Endothelial cell of umbilical vein (primary cell): ENCODE results near the gene SEMA3G. TPM values are rescaled to one million over a fixed set of nuclear protein-coding genes. Genes with fewer than 3 reads are reported as not detected.

Experiments used
- BruUV-seq: library from RNA; stranded (reverse); fragments of 400-500 nt; replicated peaks from 2 replicates; lab custom pipeline; 2021; lab: Mats Ljungman, UMichigan
- CTCF ChIA-PET: fragments of 300-600, 350-600 bp; sonication (Branson Sonifier 250); formaldehyde crosslinking; loops from one replicate; lab custom pipeline; 2021; ENCODE audit warnings: antibody characterized with exemption, inconsistent platforms; lab: Charles Lee
- POLR2A ChIA-PET: fragments of 300-600, 350-600 bp; sonication (Branson Sonifier 250); formaldehyde crosslinking; loops from one replicate; lab custom pipeline; 2021; ENCODE audit warnings: antibody characterized with exemption, inconsistent platforms; lab: Charles Lee
- DNase-seq: peaks from one replicate; pipeline ENCODE4 v3.0.0-alpha.2; 2011; ENCODE audit warnings: low read depth, low spot score
- FAIRE-seq: peaks from 2 replicates; lab custom pipeline; 2011; peaks lifted over from hg19 to GRCh38; lab: Jason Lieb, UNC
- H2AFZ ChIP-seq: 2 replicates; pipeline ENCODE4 v1.6.0; 2012; ENCODE audit warnings: low read depth, low read length, control low read depth, inconsistent platforms
- H3K27ac ChIP-seq: 2 replicates; pipeline ENCODE4 v1.5.1; 2011; ENCODE audit warnings: low read depth, mild to moderate bottlenecking, control low read depth, low read length, moderate library complexity; ENCODE audit not compliant: insufficient read depth
- H3K27me3 ChIP-seq, 2 experiments: 2 replicates each; pipeline versions ENCODE4 v1.6.0 to v1.6.1; 2011; ENCODE audit warnings: low read length in 2 of 2, mixed read lengths in 1 of 2; ENCODE audit not compliant: control insufficient read depth in 2 of 2, insufficient read depth in 2 of 2
- H3K36me3 ChIP-seq, 2 experiments: 2 replicates in 1 of 2; 3 replicates in 1 of 2; pipeline ENCODE4 v1.5.1; 2011; ENCODE audit warnings: low read length in 2 of 2, mild to moderate bottlenecking in 1 of 2, moderate library complexity in 1 of 2; ENCODE audit not compliant: control insufficient read depth in 2 of 2, insufficient read depth in 2 of 2; ENCODE audit errors: extremely low read depth in 1 of 2
- H3K4me1 ChIP-seq: 3 replicates; pipeline ENCODE4 v1.5.1; 2011; ENCODE audit warnings: mild to moderate bottlenecking, low read length; ENCODE audit not compliant: control insufficient read depth, insufficient read depth; ENCODE audit errors: extremely low read depth
- H3K4me2 ChIP-seq: 2 replicates; pipeline ENCODE4 v1.6.1; 2011; ENCODE audit warnings: low read length, control low read depth, mixed read lengths; ENCODE audit not compliant: insufficient read depth
- H3K4me3 ChIP-seq, 3 experiments: fragments of 200-600 bp in 1 of 3; sonication (generic), shearing (Covaris generic) in 1 of 3; replicated peaks in 1 of 3; 2 replicates each; pipeline ENCODE4 v1.5.1; 2011 to 2016; ENCODE audit warnings: control low read depth in 3 of 3, low read length in 3 of 3, mild to moderate bottlenecking in 2 of 3, inconsistent platforms in 1 of 3, low read depth in 1 of 3, moderate library complexity in 1 of 3; ENCODE audit not compliant: insufficient read depth in 1 of 3
- H3K79me2 ChIP-seq: 2 replicates; pipeline ENCODE4 v1.6.0; 2012; ENCODE audit warnings: low read length, inconsistent platforms; ENCODE audit not compliant: control insufficient read depth, insufficient read depth
- H3K9ac ChIP-seq: replicated peaks from 2 replicates; pipeline ENCODE3; 2011; ENCODE audit warnings: low read length, control low read depth; ENCODE audit not compliant: insufficient read depth; ENCODE audit errors: extremely low read depth
- H3K9me1 ChIP-seq: replicated peaks from 3 replicates; pipeline ENCODE4 v1.6.0; 2011; ENCODE audit warnings: mild to moderate bottlenecking, low read length; ENCODE audit not compliant: control insufficient read depth, insufficient read depth; ENCODE audit errors: extremely low read depth
- H3K9me3 ChIP-seq: replicated peaks from 2 replicates; pipeline ENCODE4 v1.5.1; 2012; ENCODE audit warnings: low read length, inconsistent platforms; ENCODE audit not compliant: control insufficient read depth, insufficient read depth
- H4K20me1 ChIP-seq: replicated peaks from 2 replicates; pipeline ENCODE3; 2011; ENCODE audit warnings: mild to moderate bottlenecking, low read length; ENCODE audit not compliant: control insufficient read depth, insufficient read depth; ENCODE audit errors: extremely low read depth
- EZH2 ChIP-seq: IDR thresholded peaks from 2 replicates; pipeline ENCODE4 v1.6.1; 2012; ENCODE audit warnings: borderline replicate concordance, low read depth, mild to moderate bottlenecking, moderate library complexity, low read length, inconsistent platforms; ENCODE audit not compliant: severe bottlenecking
- FOS ChIP-seq: IDR thresholded peaks from 2 replicates; pipeline ENCODE4 v1.6.1; 2011; ENCODE audit warnings: mild to moderate bottlenecking, low read length, moderate library complexity, borderline replicate concordance; ENCODE audit not compliant: insufficient read depth
- GATA2 ChIP-seq: IDR thresholded peaks from 2 replicates; pipeline ENCODE4 v1.7.0; 2011; ENCODE audit warnings: low read depth, mild to moderate bottlenecking, moderate library complexity, mixed read lengths, low read length; ENCODE audit not compliant: insufficient read length, insufficient read depth
- JUN ChIP-seq: IDR thresholded peaks from 2 replicates; pipeline ENCODE4 v1.6.1; 2011; ENCODE audit warnings: borderline replicate concordance, low read depth; ENCODE audit not compliant: insufficient read length, insufficient read depth
- MYC ChIP-seq: IDR thresholded peaks from one replicate; pipeline ENCODE4 v1.6.1; 2011; ENCODE audit warnings: mild to moderate bottlenecking, low read depth, low read length
- POLR2A ChIP-seq: IDR thresholded peaks from 2 replicates; pipeline ENCODE4 v1.6.1; 2012; ENCODE audit warnings: low read depth, mild to moderate bottlenecking, control low read depth, low read length
- POLR2AphosphoS5 ChIP-seq: IDR thresholded peaks from 2 replicates; pipeline ENCODE4 v1.6.1; 2012; ENCODE audit warnings: low read depth, mild to moderate bottlenecking, control low read depth, low read length, moderate library complexity; ENCODE audit not compliant: insufficient read depth
- dilution Hi-C: fragments of 300-500 bp; cut with MboI; formaldehyde crosslinking; loops from one replicate; pipeline ENCODE4 v1.15.0; 2019; ENCODE audit warnings: low sequenced_read_pairs; ENCODE audit not compliant: extremely low pct_ligation_motif_present
- intact Hi-C: fragments of 100-400 bp; cut with micrococcal nuclease; formaldehyde crosslinking; loops from one replicate; pipeline ENCODE4 v1.10.0; 2022
- polyA plus RNA-seq, 4 experiments: library from polyadenylated mRNA; depleted of rRNA in 3 of 4; stranded (reverse) in 3 of 4; unstranded in 1 of 4; fragments of >200 nt; gene quantifications; 2 replicates each; pipeline versions ENCODE4 v1.2.1 to v1.2.3, GENCODE V29; 2011 to 2012; ENCODE audit warnings: missing spikeins in 1 of 4
- total RNA-seq: library from RNA; stranded (reverse); gene quantifications from 2 replicates; pipeline ENCODE4 v1.2.3, GENCODE V29; 2021
- TF ChIP-seq, protein P1 (sequence below), 2 donors: IDR thresholded peaks; 1 replicate in 1 of 2; 2 replicates in 1 of 2; pipeline ENCODE4 v1.5.1; 2011; ENCODE audit warnings: low read length in 2 of 2, mild to moderate bottlenecking in 2 of 2, moderate library complexity in 2 of 2, control low read depth in 1 of 2, inconsistent platforms in 1 of 2, low read depth in 1 of 2; ENCODE audit not compliant: insufficient read depth in 1 of 2; ENCODE audit errors: extremely low read depth in 1 of 2
- TF ChIP-seq, protein P2 (sequence below): IDR thresholded peaks from 2 replicates; pipeline ENCODE4 v1.6.1; 2011; ENCODE audit not compliant: insufficient read depth, insufficient read length

The SEMA3G gene
- total and polyA plus RNA-seq, 2 donors (not counting 3 experiments of a cell fraction or from before 2014, with no cell fraction given), result 22.6 to 27.9 TPM

DNA sequence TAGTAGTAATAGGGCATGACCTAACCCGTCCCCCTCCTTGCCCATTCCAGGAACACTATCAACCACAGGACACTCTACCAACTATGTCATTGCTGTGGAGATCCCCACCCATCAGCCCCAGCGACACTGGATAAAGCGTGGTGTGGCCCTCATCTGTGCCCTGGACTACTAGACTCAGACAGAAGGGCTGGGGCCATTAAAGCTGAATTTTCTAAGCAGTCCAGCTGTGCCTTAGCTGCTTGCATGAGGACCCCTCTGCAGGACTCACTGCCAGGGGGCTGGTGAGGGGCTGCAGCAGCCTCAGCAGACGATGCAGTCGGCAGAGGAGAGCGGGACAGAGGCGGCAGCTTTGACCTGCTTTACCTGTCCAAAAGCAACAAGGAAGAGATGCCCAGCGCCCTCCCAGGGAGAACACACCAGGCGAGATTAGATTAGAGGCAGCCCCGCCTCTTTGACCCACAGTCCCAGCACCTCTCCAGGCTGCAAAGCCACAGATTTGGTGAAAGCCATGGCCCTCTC, 44.6 kb downstream of the SEMA3G start:
- BruUV-seq, result no TSS peak
- CTCF ChIA-PET, result interaction anchor here (1.4 kb wide), 1 partner anchor 28 kb away, joined by 3 read pairs; no protein-coding TSS in a partner anchor
- Histone ChIP-seq H3K4me3 (no peak overlapping the region), H4K20me1 (no peaks in the 10 kb centered on the region), H3K4me1 (no peaks in the 10 kb centered on the region), H3K9me3 (no peaks in the 10 kb centered on the region), H2AFZ (no peak overlapping the region), H3K36me3 (peaks cover 0 to 43% of the 10 kb centered on the region in 2 experiments), H3K9ac (no peak overlapping the region), H3K4me2 (no peak overlapping the region), H3K27me3 (no peaks in the 10 kb centered on the region), H3K79me2 (no peaks in the 10 kb centered on the region), H3K27ac (no peak overlapping the region), H3K9me1 (no peaks in the 10 kb centered on the region)
- FAIRE-seq, result no peak
- TF ChIP-seq FOS (no peak), POLR2A (no peak), JUN (no peak), EZH2 (no peak), MYC (no peak), POLR2AphosphoS5 (no peak), GATA2 (no peak)
- TF ChIP-seq, protein P1, sequence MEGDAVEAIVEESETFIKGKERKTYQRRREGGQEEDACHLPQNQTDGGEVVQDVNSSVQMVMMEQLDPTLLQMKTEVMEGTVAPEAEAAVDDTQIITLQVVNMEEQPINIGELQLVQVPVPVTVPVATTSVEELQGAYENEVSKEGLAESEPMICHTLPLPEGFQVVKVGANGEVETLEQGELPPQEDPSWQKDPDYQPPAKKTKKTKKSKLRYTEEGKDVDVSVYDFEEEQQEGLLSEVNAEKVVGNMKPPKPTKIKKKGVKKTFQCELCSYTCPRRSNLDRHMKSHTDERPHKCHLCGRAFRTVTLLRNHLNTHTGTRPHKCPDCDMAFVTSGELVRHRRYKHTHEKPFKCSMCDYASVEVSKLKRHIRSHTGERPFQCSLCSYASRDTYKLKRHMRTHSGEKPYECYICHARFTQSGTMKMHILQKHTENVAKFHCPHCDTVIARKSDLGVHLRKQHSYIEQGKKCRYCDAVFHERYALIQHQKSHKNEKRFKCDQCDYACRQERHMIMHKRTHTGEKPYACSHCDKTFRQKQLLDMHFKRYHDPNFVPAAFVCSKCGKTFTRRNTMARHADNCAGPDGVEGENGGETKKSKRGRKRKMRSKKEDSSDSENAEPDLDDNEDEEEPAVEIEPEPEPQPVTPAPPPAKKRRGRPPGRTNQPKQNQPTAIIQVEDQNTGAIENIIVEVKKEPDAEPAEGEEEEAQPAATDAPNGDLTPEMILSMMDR (IDR thresholded peaks at IDR 0.05; ENCODE audit: extremely low read depth in 1 of 2, insufficient read depth in 1 of 2, low read depth in 1 of 2, low read length in 2 of 2), result no peak
- TF ChIP-seq, protein P2, sequence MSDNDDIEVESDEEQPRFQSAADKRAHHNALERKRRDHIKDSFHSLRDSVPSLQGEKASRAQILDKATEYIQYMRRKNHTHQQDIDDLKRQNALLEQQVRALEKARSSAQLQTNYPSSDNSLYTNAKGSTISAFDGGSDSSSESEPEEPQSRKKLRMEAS, result no peak
- dilution Hi-C loops, result no loop called here
- intact Hi-C loops, result no loop called here
- POLR2A ChIA-PET, result no interaction called here
- no peak for DNase-seq
